GM12875 (cell line): ENCODE results near the gene UBN1.

Experiments
- H3K4me3 ChIP-seq: one replicate; pipeline ENCODE4 v1.5.1; 2011; ENCODE audit warnings: low read depth, low read length, control low read depth
- CTCF ChIP-seq: IDR thresholded peaks from 2 replicates; pipeline ENCODE4 v1.5.1; 2011; ENCODE audit warnings: low read depth, mild to moderate bottlenecking, control low read depth, inconsistent platforms, low read length, moderate library complexity, borderline replicate concordance; ENCODE audit not compliant: insufficient read depth

UBN1 gene

GRCh38 chr16:4868535-4868934 is 21.3 kb downstream of the UBN1 start:
- H3K4me3 ChIP-seq: no peak overlapping the region
- TF ChIP-seq CTCF: no peak

DNA sequence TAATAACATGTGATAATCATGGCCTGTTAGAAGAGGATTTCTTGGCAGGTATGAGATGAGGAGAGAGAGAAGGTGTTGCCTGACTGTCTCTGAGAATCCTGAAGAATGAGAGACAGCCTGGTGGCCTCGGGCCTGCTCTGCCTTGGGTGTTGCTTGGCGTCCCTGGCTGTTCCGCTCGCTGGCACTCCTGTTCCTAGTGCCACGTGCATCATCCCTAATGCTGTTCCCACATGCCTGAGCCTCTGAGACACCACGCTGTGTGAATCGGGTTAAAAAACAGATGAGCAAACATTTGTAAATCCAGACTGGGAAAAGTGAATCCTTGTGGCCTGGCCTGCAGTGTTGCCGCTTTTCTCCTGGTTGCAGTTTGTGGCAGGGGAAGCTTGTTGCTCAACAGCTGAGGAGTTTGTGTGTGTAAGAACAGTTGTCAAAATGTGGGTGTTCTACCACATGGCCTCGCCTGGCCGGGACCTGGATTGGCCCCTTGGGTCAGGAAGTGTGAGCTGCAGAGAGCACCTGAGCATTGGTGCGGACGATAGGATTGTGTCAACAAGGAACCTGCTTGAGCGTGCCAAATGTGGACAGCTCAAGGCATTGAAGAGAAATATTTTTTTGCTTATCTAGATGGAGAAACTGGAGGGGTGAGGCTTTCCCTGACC is 22.0 kb downstream of the UBN1 start:
- no peak overlapping the region for H3K4me3 ChIP-seq
- no peak for TF ChIP-seq CTCF

DNA sequence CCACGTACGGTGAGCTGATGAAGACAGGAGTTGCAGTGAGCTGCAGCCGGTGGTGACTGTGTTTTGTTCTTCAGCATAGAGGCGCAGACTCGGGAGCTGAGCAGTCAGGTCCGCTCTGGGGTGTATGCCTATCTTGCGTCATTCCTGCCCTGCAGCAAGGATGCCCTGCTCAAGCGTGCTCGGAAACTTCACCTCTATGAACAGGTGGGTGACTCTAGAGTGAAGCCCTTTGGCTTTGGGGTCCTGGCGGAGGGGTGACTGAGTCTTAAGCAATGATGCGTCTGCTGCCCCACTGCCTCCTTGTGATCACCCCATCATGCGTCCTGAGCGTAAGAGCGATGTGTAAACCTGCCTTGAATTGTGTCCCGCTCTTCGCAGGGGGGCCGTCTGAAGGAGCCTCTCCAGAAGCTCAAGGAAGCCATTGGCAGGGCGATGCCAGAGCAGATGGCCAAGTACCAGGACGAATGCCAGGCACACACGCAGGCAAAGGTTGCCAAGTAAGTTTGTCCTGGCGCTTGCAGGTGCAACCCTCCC is 22.9 kb downstream of the UBN1 start:
- no peak overlapping the region for H3K4me3 ChIP-seq
- no peak for TF ChIP-seq CTCF

- no peak for TF ChIP-seq CTCF
- H3K4me3 ChIP-seq: no peak overlapping the region
Measured at GRCh38 chr16:4871071-4871470, 23.8 kb downstream of the UBN1 start.

- H3K4me3 ChIP-seq: no peak overlapping the region
- no peak for TF ChIP-seq CTCF
Measured at GRCh38 chr16:4873091-4873490, 25.8 kb downstream of the UBN1 start.

GRCh38 chr16:4874666-4875065 is 27.4 kb downstream of the UBN1 start:
- TF ChIP-seq CTCF: no peak
- H3K4me3 ChIP-seq: no peak overlapping the region

DNA sequence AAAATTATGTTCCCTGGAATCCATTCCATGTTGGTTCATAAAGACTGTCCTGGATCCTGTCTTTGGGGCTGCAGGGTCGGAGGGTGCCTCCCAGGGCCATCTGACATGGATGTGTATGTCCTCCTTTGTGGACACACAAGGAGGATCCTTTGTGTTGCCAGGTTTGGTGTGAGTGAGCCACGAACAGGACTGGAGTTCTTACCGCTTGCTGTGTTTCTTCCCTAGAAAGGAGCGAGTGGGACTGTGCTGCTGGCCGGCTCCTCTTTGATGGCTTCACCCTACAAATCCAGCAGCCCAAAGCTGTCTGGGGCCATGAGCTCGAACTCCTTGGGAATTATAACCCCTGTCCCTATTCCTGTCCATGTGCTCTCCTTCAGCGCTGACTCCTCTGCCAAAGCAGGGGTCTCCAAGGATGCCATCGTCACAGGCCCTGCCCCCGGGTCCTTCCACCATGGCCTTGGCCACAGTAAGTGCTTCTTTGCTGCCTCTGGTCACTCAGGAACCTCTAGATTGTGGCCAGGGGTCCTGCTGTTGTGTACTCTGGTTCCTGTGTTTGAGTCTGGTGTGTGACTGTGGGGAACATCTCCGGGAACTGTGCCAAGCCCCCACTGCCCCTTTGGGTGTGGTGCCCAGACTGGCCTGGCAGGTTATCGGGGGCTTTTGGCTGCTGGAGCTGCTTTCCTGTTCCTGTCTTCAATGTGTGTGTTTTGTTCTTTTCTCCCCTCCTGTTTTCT is 29.5 kb downstream of the UBN1 start:
- TF ChIP-seq CTCF: no peak
- H3K4me3 ChIP-seq: no peak overlapping the region
